Epithelial cell of esophagus (primary cell): ENCODE results near the gene SRP14.

ENCODE experiments used
- DNase-seq: peaks from one replicate; pipeline ENCODE4 v3.0.0; 2010; ENCODE audit warnings: low read depth
- H3K4me3 ChIP-seq: 2 replicates; pipeline ENCODE4 v1.5.1; 2011; ENCODE audit warnings: mild to moderate bottlenecking, low read length, control low read depth
- TF ChIP-seq, protein P1 (sequence below): IDR thresholded peaks from 2 replicates; pipeline ENCODE4 v1.5.1; 2011; ENCODE audit warnings: low read depth, mild to moderate bottlenecking, low read length, control low read depth, inconsistent platforms; ENCODE audit not compliant: insufficient read depth; ENCODE audit errors: missing control alignments

SRP14 gene

DNA sequence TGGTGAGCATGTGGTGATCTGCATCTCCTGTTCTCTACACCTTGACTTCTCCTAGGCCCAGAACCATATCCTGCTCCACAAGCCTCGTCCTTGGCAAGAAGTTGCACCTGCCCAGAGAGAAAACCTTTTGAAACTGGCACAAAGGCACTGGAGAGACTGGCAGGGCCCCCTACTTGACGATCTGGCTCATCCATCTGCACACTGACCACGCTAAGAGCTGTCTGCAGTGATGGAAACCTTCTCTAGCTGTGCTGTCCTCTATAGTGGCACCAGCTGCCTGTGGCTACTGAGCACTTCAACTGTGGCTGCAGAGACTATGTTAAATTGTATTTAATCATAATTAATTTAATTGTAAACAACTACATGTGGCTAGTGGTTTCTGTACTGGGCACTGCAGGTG lies 26.2 kb upstream of the SRP14 start:
- no peak overlapping the region for H3K4me3 ChIP-seq
- DNase-seq: no peak
- TF ChIP-seq, protein P1, sequence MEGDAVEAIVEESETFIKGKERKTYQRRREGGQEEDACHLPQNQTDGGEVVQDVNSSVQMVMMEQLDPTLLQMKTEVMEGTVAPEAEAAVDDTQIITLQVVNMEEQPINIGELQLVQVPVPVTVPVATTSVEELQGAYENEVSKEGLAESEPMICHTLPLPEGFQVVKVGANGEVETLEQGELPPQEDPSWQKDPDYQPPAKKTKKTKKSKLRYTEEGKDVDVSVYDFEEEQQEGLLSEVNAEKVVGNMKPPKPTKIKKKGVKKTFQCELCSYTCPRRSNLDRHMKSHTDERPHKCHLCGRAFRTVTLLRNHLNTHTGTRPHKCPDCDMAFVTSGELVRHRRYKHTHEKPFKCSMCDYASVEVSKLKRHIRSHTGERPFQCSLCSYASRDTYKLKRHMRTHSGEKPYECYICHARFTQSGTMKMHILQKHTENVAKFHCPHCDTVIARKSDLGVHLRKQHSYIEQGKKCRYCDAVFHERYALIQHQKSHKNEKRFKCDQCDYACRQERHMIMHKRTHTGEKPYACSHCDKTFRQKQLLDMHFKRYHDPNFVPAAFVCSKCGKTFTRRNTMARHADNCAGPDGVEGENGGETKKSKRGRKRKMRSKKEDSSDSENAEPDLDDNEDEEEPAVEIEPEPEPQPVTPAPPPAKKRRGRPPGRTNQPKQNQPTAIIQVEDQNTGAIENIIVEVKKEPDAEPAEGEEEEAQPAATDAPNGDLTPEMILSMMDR: no peak

DNA sequence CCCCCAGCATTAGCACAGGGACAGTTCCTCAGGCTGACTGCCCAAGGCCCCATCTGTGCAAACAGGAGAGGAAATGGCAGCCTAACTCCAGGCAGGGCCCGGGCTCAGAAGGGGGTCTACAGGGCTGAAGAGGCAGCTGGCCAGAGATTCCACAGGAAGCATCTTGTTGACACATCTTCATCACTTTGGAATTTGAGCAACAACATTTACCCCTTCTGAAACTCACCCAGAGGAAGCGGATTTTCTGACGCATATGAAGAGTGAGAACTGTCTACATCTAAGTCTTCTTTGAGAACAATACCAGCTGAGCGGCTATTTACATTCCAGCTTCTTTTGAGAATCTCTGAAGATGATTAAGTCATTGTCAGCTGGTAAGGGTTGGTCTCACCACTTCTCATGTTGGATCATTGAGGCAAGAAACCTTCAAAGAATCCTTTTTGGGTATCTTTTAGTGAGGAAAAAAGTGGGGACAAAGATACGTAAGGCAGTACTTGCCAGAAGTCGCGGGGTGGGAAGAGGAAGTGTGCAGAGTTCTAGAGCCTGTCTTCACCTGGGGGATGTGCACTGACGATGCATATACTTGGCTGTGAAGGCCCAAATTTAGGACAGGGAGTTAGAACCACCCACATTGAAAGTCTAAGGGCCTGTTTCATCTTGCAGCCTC lies 25.4 kb upstream of the SRP14 start:
- DNase-seq: peak; percentile 84
- TF ChIP-seq, protein P1: no peak
- no peak overlapping the region for H3K4me3 ChIP-seq

DNA sequence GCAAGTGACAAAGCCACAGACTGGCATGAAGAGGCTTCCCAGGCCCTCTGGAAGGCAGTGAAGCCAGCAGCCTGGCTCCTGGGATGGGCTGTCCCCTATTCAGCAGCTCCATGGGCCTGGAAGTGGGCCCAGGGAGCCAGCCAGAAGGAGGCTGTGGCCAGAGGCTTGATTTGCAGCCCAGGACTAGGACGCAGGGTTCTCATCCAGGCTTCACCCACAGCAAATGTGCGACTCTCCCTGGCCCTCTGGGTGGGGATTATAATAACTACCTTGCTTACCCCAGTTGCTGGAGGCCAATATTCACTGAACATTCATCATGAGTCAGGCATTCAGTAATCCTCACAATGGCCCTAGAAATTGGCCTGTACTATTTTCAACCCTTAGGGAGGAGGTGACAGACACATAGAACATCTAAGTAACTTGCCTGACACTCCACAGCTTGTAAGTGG lies 24.6 kb upstream of the SRP14 start:
- TF ChIP-seq, protein P1: no peak
- DNase-seq: peak; percentile 92
- no peak overlapping the region for H3K4me3 ChIP-seq

DNA sequence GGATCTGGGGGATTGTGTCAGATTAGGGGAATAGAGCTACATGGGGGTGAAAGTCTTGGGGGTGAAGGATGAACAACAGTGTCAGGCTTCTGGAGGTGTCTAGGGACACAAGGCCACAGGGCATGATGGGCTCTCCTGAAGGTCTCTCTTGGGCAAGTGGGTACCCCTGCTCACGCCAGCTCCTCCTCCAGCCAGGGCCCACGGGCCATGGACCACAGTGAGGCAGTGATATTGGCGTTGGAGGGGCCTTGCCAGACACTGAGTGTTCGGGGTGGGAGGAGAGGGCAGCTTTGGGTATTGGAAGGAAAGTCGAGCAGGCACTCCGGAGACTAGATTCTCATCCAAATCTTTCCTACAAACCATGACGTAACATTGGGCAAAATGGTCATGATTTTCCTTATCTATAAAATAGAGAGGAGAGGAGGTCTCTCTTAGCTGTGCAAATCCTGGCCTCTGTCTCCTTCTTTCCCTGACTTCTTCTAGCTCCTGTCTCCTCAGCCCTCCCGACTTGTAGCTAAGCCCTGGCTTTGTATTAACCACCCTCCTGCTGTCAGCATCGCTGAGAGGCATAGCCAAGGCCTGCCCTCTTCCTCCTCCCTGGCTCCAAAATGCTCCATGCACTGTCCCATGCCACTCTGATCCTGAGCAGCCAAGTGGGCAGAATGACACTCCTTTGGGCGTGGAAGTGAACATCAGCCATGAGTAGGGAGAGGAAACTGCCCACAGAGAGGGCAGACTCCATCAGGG lies 24.0 kb upstream of the SRP14 start:
- DNase-seq: no peak
- H3K4me3 ChIP-seq: no peak overlapping the region
- TF ChIP-seq, protein P1: no peak

DNA sequence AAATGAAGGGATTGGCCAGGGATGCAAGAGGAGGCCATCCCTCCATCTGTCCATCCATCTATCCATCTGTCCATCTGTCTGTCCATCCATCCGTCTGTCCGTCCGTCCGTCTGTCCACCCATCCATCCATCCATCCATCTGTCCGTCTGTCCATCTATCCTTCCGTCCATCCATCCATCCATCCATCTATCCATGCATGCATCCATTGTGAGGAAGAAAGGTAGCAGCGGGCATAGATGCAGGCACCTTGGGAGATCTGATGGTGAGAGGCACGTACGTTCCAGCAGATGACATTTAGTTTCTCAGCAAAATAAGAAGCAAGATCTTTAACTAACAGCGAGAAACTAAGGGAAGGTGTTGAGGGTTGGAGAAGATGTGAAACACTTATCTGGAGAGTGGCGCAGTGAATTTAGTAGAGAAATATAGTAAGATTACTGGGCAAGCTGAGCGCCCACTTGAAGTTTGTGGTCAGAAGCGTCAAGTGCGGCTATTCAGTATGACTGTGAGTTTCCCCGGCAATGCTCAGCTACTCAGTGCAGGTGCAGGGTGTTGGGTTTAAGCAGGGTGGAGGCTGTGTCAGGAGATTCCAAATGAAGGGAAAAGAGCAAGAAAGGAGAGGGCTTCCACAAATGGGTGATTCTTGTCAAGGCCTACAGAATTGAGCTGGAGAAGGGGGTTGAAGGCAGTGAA lies 22.4 kb upstream of the SRP14 start:
- H3K4me3 ChIP-seq: no peak overlapping the region
- DNase-seq: no peak
- TF ChIP-seq, protein P1: no peak

DNA sequence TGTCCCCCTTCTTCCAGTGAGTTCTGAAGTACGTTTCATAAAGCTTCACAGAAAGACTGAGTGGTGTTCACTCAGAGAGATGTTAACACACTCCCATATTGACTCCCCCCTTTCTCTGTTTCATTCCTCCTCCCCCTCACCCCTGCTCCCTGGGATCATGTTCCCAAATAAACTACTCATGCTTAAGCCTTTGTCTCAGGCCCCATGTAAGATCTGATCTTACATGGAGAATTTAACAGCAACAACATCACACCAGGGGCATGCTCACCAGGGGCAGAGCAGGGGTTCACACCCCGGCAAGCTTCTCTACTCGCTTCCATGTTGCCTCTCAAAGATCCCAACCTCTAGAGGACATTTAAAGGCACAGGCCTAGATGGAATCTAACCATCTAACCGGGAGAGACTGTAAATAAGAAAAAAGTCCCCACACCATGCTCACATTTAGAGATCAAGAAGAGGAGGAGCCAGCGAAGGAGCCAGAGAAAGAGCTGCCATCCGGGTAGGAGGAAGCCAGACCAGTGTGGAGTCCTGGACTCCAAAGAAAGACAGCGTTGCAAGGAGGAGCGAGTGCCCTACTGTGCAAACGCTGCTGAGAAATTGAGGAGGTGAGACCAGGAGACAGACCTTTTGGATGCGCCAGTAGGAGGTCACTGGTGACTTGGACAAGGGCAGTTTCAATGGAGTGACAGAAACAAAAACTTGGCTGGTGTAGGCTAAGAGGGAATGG lies 21.4 kb upstream of the SRP14 start:
- TF ChIP-seq, protein P1: no peak
- DNase-seq: no peak

More for the DNA sequence above, 21.4 kb upstream of the SRP14 start:
- H3K4me3 ChIP-seq: no peak overlapping the region
